GM21381 (cell line): Measurements from ENCODE around the gene TAOK3.
"Not testable (repeated sequence)": the region's sequence is repeated elsewhere in the genome, so short reads cannot be mapped to it uniquely, and the experiment has no call there.

Source experiments
- ATAC-seq: cut with Tn5 transposase; IDR thresholded peaks from one replicate; pipeline ENCODE4 v1.9.1; 2021; ENCODE audit warnings: mild to moderate bottlenecking, moderate library complexity; ENCODE audit not compliant: unreplicated experiment

Gene TAOK3

DNA sequence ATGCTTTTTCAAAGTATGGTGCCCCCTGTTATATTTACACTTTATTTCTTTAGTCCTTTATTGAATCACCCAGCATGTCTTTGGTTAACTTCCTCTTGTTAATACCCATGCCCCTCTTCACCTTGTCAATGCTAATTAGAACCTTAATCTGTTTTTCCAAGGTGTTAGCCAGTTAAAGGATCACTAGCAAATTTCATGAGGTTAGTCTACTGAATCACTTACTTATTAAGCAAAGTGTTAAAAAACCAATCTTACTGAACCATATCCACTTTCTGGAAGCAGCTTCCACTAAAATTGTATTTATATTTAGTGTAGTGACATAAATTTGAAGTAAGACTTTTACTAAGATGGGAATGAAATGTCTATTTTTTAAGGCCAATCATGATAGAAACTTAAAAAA lies 27.9 kb downstream of the TAOK3 start:
- no peak for ATAC-seq

DNA sequence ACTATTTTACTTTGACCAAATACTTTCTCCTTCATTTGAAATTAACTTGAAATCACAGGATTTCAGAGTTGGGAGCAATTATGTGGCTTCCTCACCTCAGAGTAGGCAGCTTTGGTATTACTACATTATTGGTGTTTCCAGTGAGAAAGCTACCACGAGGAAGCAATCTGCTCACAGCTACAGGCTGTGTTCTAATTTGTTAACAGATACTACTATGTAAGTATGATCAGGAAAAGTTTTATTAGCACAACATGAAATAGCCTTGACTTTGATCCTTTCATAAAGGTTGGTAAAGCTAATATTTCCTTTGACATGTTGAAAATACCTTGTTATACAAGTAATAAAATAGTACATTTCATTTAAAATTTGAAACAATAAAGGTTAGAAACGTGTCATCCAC lies 30.6 kb downstream of the TAOK3 start:
- ATAC-seq = no peak

DNA sequence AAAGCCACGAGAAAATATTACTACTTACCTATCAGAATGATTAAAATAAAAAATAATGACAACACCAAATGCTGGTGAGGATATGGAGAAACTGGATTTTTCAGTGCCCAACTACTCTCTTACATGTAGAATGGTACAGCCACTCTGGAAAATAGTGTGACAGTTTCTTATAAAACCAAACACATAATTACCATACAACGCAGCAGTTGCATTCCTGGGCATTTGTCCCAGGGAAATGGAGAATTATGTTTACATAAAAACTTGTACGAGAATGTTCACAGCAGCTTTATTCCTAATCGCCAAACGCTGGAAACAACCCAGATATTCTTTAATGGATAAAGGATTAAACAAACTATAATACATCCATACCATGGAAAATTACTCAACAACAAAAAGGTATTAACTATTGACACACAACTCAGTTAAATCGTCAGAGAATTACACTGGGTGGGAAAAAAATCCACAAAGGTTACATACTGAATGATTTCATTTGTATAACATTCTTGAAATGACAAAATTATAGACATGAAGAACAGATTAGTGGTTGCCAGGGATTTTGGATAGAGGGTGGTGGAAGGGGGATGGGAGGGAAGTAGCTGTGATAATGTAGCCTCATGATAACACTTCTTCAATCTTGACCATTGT lies 35.4 kb downstream of the TAOK3 start:
- no peak for ATAC-seq

DNA sequence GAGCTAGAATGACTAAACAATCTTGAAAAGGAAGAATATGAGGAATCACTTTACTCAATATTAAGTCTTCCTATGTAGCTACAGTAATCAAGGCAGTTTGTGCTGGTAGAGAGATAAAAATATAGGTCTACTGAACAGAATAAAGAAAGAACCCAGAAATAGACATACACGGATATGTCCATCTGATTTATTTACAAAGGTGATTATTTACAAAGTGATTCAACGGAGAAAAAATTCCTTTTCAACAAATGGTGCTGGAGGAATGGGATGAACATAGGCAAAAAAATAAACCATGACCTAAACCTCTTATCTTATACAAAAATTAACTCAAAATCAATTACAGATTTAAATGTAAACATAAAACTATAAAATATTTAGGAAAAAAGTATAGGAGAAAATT lies 36.6 kb downstream of the TAOK3 start:
- no peak for ATAC-seq

DNA sequence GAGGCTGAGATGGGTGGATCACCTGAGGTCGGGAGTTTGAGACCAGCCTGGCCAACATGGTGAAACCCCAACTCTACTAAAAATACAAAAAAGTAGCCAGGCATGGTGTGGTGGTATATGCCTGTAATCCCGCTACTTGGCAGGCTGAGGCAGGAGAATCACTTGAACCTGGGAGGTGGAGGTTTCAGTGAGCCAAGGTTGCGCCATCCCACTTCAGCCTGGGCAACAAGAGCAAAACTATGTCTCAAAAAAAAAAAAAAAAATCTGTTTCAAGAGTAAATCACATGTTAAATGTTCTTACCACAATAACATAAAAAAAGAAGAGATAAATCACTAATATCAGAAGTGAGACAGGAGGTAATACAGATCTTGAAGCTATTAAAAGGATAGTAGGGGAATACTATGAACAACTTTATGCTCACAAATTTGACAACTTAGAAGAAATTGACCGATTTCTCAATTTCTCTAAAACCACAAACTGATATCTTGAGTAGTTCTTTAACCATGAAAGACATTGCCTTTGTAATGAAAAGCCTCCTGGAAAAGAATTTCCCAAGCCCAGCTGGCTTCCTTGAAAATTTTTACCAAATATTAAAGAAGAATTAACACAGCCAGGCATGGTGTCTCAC lies 37.7 kb downstream of the TAOK3 start:
- no peak for ATAC-seq

DNA sequence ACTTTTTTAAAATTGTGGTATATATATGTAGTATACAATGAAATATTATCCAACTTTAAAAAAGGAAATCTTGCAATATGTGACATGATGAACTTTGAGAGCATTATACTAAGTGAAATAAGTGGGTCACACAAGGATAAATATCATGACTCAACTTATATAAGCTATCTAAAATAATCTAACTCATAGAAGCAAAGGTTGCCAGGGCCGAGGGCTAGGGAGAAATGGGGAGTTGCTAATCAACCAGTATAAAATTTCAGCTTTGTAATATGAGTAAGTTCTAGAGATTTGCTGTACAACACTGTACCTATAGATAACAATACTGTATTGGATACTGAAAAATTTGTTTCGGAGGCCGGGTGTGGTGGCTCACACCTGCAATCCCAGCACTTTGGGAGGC lies 38.5 kb downstream of the TAOK3 start:
- no peak for ATAC-seq

DNA sequence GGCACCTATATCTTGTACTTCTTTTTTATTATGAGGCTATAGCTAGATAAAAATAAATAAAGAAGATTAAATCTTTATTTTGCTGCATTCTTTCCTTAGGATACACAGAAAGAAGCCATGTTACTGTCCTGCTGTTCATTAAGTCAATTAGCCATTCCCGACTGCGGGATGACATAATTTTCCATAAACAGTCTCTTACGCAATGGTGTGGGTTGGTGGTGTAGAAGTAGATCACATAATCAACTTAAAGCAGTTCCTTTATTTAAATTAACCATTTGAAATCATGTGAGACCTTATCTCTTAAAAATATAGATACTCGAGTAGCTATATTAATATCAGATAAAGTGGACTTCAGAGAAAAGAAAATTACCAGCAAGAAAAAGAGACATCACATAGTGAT lies 40.2 kb downstream of the TAOK3 start:
- ATAC-seq = no peak

DNA sequence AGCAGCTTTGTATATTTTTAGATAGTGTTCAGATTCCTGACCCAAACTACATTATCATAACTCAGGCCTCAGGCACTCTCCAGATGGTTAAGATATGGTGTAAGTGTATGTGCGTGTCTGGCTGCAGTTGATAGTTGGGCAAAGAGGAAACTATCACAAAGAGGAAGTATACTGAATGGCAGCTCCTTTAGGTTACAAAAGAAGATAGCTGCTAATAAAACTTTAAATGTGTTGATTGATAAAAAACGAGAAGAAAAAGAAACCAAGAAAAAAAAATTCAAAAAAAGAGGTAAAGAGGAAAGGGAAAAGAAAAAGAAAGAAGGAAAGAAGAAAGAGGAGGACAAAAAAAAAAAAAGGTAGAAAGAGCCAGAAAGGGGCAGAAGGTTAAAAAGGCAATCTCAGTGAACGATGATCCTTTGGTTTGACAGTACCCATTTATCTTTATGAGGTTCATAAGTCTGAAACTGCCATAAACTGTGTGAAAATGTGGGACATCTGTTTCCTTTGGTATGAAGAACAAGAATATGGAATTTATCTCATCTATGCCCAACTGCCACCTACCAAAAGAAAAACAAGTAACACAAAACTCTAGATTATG lies 42.2 kb downstream of the TAOK3 start:
- peak; percentile 77 for ATAC-seq

DNA sequence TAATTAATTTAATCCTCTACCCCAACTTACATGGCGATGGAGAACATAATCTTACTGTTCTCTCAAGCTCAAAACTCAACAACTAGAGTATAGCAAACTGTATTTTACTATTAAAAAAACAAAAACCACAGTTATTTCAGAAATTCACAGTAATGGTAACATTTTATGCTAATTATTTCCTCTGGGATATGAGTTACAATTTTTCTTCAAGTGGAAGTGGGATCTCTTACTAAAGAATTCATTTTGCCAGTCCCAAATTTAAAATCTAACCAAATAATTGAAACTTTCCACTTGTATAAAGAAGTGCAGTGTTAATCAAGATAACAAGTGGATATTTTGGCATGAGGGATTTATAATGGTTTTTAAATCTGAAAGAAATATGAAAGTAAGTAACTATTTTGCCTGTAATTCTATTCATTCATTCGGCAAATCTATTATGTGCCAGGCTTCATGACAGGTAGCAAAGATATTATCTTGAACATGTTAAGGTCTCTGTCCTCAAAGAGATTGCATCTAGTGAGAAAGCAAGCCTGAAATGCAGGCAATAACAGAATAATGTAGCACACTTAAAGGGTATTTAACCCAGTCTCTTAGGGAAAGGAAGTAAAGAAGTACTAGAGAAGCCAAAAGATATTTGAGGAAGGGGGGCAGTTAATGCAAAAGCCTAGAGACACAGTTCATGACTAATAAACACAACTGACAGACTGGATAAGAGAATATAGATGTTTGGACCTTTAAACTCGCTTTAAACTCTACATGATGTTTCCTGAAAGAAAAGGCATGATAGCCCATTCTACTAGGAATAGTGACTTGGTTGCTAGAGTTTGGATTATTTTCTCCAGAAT lies 44.0 kb downstream of the TAOK3 start:
- no peak for ATAC-seq

DNA sequence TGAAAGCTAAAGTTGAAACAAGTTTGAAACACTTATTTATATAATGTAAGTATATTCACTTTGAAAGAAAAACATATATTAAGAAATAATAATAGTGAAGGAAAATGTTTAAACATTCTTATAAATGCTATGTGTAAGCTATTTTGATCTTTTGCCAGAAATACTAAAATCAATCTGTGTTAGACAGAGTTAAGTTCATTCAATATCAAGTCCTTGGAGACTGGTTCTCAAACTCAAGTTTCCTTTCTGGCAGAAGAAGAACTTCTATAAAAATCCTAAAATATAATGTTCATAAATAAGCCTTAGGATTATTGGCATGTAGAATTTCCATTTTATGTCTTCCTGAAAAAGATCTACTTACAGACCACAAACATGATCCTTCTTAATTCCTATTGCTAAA lies 45.3 kb downstream of the TAOK3 start:
- ATAC-seq = no peak

DNA sequence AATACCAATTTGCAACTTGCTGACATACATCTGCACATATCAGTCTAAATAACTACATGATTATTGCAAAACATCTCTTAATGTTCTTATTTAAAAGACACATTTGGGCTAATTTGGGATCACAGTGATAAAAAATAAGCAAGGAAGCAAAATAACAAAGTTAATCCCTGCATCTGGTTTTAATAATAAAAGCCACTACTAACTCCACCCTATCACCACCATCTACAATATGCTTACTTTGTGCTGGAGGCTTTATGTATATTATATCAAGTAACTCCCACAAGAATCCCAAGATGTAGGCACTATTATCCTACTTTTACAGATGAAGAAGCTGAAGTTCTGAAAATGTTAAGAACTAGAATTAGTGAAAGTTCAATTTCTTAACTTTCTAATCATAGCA lies 45.7 kb downstream of the TAOK3 start:
- no peak for ATAC-seq

DNA sequence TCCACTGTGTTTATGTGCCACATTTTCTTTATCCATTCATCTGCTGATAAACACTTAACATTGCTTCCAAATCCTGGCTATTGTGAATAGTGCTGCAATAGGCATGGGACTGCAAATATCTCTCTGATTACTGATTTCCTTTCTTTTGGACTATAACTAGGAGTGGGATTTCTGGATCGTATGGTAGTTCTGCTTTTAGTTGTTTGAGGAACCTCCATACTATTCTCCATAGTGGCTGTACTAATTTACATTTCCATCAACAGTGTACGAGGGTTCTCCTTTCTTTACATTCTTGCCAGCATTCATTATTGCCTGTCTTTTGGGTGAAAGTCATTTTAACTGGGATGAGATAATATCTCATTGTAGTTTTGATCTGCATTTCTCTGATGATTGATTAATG lies 47.6 kb downstream of the TAOK3 start:
- no peak for ATAC-seq

DNA sequence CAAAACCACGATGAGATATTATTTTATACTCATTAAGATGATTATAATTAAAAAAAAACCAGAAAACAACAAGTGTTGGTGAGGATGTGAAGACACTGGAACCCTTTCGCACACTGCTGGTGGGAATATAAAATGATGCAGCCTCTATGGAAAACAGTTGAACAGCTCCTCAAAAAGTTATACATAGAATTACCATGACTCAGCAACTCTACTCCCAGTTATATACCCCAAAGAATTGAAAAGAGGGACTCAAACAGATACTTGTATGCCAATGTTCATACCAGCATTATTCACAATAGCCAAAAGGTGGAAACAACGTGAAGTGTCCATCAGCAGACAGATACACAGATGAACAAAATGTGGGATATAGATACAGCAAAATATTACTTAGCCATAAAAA lies 53.1 kb downstream of the TAOK3 start:
- no peak for ATAC-seq

DNA sequence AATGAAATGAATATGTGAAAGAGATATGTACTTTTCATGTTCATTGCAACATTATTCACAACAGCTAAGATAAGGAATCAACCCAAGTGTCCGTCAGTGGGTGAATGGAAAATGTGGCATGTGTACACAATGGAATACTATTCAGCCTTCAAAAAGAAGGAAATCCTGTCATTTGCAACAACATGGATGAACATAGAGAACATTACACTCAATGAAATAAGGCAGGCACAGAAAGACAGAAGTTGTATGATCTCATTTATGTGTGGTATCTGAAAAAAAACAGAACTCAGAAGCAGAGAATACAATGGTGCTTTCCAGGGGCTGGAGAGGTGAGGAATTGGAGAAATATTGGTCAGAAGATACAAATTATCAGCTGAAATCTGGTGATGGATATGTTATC lies 54.0 kb downstream of the TAOK3 start:
- no peak for ATAC-seq

DNA sequence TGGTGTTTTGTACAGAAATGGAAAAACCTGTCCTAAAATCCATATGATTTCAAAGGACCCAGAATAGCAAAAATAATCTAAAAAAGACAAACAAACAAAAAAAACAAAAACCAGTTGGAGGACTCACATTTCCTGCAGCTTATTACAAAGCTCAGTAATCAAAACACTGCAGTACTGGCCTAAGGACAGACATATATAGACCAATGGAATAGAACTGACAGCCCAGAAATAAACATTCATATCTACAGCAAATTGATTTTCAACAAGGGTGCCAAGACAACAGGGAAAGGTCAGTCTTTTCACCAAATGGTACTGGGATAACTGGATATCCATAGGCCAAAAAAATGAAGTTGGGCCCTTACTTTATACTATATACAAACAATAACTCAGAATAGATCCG lies 55.0 kb downstream of the TAOK3 start:
- no peak for ATAC-seq

DNA sequence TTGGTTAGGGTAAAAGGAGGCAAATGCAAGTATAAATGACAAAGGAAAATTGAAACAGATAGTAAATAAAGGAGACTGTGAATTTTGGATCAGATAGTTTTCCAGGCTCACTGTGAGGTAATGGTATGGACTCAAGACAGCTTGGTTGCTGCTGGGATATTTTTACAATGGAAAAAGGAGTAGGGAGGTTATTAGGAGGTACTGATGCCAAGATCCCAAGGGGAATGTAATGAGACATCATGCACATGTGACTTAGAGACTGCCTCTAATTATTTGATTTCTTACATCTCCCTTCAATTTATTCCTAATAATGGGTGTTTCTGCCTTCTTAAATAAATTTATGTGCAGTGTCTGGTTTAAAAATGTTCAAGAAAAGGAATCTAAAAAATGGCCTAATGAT lies 56.9 kb downstream of the TAOK3 start:
- ATAC-seq = no peak

DNA sequence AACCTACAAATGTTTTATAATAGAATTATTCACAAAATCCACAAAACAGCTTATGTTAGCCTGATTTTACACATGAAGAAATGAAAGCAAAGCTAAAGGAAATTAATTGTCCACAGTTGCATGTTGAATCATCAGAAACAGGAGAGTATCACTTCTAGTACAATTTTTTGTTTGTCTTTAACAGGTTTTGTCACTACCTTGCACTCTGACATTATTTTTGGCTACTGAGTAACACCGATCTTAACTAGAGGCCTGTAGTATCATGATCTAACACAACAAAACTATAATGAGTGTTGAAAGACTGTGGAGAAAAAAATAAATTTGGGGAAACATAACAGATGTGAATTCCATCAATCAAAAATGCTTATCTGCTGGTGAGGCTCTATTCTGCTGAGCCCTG lies 60.1 kb downstream of the TAOK3 start:
- ATAC-seq = peak; percentile 66

DNA sequence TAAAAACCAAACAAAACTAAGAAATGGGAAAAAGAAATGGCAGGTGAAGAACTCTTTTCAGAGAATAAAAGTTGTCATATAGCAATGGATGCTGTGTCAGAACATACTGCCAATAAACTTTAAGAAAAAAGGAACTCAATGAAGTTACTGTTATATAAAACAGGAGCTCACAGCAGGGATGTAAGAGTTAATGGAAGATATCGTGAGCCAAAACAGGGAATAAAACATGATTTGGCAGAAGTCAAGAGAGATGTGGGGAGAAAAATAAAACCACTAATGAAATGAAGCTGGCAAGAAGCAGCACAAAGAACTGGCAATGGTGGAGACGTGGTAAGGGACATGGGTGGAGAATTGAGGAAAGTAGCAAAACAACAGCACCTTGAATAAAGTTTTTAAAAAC lies 61.0 kb downstream of the TAOK3 start:
- no peak for ATAC-seq

DNA sequence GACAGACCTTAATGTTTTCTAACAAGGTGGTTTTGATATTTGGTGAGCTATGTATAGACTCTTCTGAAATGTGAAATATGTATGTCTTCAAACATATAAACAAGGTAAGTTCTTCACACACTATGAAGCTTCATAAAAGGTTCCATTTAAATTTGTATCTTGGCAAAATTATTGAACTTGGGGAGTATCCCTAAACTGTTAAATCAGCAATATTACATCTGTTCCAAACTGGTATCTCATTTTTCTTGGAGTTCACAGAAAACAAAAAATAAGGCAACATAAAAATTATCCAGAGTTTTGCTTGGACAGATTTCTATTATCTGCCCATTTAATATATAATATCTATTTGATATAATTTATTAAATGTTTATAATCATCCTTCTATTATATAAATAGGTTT lies 62.4 kb downstream of the TAOK3 start:
- ATAC-seq = no peak

DNA sequence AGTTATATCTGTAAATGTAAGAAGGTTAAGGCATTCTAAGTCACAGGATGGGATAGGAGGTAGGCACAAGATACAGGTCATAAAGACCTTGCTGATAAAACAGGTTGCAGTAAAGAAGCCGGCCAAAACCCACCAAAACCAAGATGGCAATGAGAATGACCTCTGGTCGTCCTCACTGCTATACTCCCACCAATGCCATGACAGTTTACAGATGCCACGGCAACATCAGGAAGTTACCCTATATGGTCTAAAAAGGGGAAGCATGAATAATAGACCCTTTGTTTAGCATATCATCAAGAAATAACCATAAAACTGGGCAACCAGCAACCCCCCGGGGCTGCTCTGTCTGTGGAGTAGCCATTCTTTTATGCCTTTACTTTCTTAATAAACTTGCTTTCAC lies 64.7 kb downstream of the TAOK3 start:
- ATAC-seq = not testable (repeated sequence)

DNA sequence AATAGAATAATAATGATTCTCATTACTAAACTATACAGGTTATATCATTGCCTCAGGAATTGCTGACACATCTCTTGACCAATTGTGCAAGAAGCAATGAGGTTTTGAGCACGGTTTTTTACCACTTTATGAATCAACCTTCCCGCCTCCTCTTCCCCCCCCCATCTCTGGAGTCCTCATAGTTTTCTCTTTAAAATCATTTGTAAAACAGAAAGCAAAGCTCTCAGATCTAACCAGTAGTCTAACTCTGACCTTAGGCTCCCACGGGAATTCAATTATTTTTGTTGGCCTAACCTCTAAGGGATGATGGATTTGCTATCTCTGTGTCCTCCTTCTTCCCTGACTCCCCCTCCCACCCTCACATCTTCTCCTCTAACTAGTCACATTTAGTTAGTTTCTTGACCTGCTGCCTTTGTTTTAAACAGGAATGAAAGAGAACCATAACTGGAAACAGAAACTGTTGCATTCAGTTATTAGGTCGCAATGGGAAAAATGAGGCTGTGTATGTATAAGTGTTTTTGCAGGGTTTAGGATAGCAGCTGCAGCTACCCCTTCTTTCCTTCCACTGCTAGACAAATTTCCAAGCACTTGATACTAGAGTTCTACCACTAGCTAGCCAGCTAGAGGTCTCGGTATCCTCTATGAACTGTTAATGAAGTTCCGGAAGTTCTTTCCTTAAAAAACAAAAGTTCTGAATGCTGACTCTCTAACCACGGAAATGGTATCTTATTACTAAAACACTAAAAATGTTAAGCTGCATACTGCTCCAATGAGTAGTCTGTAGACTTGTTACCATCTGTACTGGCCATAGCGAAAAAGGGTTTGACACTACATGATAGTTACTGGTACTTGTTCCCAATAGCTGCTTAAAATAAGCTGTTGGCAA lies 65.4 kb downstream of the TAOK3 start:
- ATAC-seq = peak; percentile 41
